Colonic mucosa (tissue), 4 donors: ENCODE measurements around the gene OR2G6. TPM values are rescaled to one million over a fixed set of nuclear protein-coding genes. Genes with fewer than 3 reads are reported as not detected.
"Not testable (repeated sequence)": the region's sequence is repeated elsewhere in the genome, so short reads cannot be mapped to it uniquely, and the experiment has no call there.

Experiments used
- DNase-seq: peaks from one replicate; pipeline ENCODE4 v3.0.0-alpha.2; 2020
- H3K27ac ChIP-seq: fragments of 200-600 bp; one replicate; pipeline ENCODE4 v1.8.0; 2021
- H3K27me3 ChIP-seq: fragments of 200-600 bp; one replicate; pipeline ENCODE4 v1.8.0; 2021
- H3K36me3 ChIP-seq: fragments of 200-600 bp; one replicate; pipeline ENCODE4 v1.8.0; 2021
- H3K4me1 ChIP-seq: fragments of 200-600 bp; one replicate; pipeline ENCODE4 v1.8.0; 2021; ENCODE audit warnings: mild to moderate bottlenecking
- H3K4me3 ChIP-seq: fragments of 200-600 bp; one replicate; pipeline ENCODE4 v1.8.0; 2021
- H3K9ac ChIP-seq, 2 donors: one replicate each; pipeline ENCODE4 v1.7.0; 2013; ENCODE audit warnings: control low read depth in 2 of 2, low read depth in 2 of 2, low read length in 2 of 2
- H3K9me3 ChIP-seq: fragments of 200-600 bp; one replicate; pipeline ENCODE4 v1.8.0; 2021
- intact Hi-C: fragments of 100-400 bp; cut with DNase I; formaldehyde crosslinking; loops from one replicate; pipeline ENCODE4 v1.14.1; 2022
- total RNA-seq, 2 donors: library from RNA; stranded (reverse); fragmentation: NEBNext Ultra II Directional in 1 of 2; extraction: Animal tissue kit (Norgen Biotek cat#: 25700) in 1 of 2; gene quantifications; one replicate each; pipeline ENCODE4 v1.2.1, GENCODE V29; 2021
- TF ChIP-seq, protein P1 (sequence below): fragments of 200-600 bp; IDR thresholded peaks from one replicate; pipeline ENCODE4 v1.8.0; 2022; ENCODE audit warnings: antibody characterized with exemption, mild to moderate bottlenecking
- donor health status: healthy.
- donor health status: DM: no; HTN: no; CAD: no.
- donor health status: DM: no; HTN: no; CAD: no.

Gene OR2G6
- total RNA-seq, 2 donors from 2014 or later: not detected

DNA sequence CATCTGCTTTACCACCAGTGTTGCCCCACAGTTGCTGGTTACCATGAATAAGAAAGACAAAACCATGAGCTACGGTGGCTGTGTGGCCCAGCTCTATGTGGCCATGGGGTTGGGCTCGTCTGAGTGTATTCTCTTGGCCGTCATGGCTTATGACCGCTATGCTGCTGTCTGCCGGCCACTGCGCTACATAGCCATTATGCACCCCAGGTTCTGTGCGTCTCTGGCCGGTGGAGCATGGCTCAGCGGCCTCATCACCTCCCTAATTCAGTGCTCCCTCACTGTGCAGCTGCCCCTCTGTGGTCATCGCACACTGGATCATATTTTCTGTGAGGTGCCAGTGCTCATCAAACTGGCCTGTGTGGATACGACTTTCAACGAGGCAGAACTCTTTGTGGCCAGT is 14.0 kb downstream of the OR2G6 start:
- TF ChIP-seq, protein P1, sequence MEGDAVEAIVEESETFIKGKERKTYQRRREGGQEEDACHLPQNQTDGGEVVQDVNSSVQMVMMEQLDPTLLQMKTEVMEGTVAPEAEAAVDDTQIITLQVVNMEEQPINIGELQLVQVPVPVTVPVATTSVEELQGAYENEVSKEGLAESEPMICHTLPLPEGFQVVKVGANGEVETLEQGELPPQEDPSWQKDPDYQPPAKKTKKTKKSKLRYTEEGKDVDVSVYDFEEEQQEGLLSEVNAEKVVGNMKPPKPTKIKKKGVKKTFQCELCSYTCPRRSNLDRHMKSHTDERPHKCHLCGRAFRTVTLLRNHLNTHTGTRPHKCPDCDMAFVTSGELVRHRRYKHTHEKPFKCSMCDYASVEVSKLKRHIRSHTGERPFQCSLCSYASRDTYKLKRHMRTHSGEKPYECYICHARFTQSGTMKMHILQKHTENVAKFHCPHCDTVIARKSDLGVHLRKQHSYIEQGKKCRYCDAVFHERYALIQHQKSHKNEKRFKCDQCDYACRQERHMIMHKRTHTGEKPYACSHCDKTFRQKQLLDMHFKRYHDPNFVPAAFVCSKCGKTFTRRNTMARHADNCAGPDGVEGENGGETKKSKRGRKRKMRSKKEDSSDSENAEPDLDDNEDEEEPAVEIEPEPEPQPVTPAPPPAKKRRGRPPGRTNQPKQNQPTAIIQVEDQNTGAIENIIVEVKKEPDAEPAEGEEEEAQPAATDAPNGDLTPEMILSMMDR: no peak
- H3K27ac ChIP-seq: no peak overlapping the region
- H3K9ac ChIP-seq: no peak overlapping the region
- no peaks in the 10 kb centered on the region for H3K36me3 ChIP-seq
- H3K9me3 ChIP-seq: no peaks in the 10 kb centered on the region
- intact Hi-C loops: no loop called here
- DNase-seq: no peak
- H3K4me3 ChIP-seq: no peak overlapping the region
- no peaks in the 10 kb centered on the region for H3K4me1 ChIP-seq
- no peaks in the 10 kb centered on the region for H3K27me3 ChIP-seq

DNA sequence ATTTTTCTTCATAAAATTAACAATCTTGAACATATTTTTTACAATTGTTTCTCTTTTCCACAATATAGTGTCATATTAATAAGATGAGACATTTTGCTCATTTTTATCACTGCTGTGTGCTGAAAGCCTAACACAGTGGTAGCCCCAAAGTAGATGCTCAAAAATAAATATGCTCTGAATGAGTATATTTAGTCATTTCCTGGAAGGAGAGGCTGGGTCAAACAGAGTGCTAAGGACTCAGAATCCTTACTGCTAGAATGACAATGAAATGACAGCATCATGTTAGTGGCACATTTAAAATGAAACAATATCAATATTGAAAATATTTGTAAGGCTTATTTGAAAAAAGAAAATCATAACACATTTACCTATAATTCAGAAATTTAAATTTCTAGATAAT is 29.6 kb downstream of the OR2G6 start:
- DNase-seq, H3K9ac ChIP-seq, H3K27ac ChIP-seq, H3K4me3 ChIP-seq, intact Hi-C loops, H3K36me3 ChIP-seq, H3K9me3 ChIP-seq, H3K4me1 ChIP-seq, H3K27me3 ChIP-seq: not testable (repeated sequence)

DNA sequence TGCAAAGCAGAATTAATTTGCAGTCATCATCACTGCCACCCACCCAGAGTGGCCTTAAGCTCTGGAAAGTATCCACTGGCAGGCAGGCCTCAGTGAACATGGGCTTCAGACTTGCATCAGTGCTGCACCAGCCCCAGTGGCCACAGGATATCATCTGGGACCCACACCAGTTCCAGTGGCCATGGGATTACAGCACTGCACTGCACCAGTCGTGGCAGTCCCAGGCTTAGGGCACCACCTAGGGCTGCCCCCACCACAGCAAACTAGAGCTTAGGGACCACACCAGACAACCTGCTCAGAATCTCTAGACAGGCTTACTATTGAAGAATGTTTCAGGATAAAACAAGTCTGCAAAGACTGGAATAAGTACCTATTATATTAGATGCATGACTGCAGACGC is 39.5 kb downstream of the OR2G6 start:
- H3K9me3 ChIP-seq, H3K27ac ChIP-seq, H3K9ac ChIP-seq, DNase-seq, intact Hi-C loops, H3K4me1 ChIP-seq, H3K27me3 ChIP-seq, H3K4me3 ChIP-seq, H3K36me3 ChIP-seq: not testable (repeated sequence)

DNA sequence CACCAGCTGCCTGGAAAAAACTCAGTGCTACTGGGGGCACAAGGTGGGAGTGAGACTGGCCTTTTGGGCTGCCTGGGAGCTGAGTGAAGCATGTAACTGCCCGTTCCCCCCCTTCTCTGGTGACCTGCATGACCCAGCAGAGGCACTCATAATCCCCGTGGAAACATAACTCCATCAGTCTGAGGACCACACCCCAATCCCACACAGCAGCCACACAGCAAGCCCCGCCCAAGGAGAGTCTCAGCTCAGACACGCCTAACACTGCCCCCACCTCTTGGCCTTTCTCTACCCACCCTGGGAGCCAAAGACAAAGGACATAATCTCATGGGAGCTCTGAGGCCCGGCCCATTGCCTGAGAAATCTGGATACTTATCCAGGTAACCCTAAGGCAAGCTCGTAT is 43.2 kb downstream of the OR2G6 start:
- DNase-seq, H3K4me3 ChIP-seq, H3K4me1 ChIP-seq, H3K27ac ChIP-seq, H3K9me3 ChIP-seq, H3K36me3 ChIP-seq, H3K9ac ChIP-seq, intact Hi-C loops, H3K27me3 ChIP-seq: not testable (repeated sequence)

DNA sequence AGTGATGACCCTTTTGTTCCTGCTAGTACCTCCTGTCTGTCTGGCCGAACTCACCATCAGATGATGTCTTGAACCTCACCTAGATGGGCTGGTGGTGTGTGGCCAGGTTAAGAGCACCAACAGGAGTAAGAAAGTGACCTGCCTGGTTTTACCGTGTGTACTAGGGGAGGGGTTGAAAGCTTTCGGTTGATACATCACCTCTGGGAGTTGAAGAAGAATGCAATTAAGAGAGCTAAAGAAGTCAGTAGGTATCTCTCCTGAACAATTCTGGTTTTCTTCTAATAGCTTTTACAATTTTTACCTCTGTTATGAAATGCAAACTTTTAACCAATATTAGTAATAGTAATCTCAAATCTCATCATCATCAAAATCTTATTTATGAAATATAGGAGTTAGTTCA is 54.8 kb downstream of the OR2G6 start, which contains the start of gene OR2T29:
TSS of gene OR2T29 (minus strand) at position 101 of the 400 bp plus-strand sequence. CDS start 3,281 bp downstream, outside the sequence.
- H3K4me3 ChIP-seq, H3K4me1 ChIP-seq, H3K36me3 ChIP-seq, DNase-seq, H3K9me3 ChIP-seq, H3K9ac ChIP-seq, H3K27me3 ChIP-seq, intact Hi-C loops, H3K27ac ChIP-seq: not testable (repeated sequence)

GRCh38 chr1:248565530-248566373 is 57.9 kb downstream of the OR2G6 start:
- H3K4me1 ChIP-seq, H3K27ac ChIP-seq, H3K27me3 ChIP-seq, DNase-seq, H3K36me3 ChIP-seq, H3K9me3 ChIP-seq, H3K9ac ChIP-seq, intact Hi-C loops, H3K4me3 ChIP-seq: not testable (repeated sequence)

- H3K9ac ChIP-seq, H3K4me3 ChIP-seq, DNase-seq, H3K27ac ChIP-seq, H3K27me3 ChIP-seq, H3K9me3 ChIP-seq, intact Hi-C loops, H3K36me3 ChIP-seq, H3K4me1 ChIP-seq: not testable (repeated sequence)
Measured at GRCh38 chr1:248569049-248569448, 61.2 kb downstream of the OR2G6 start.

GRCh38 chr1:248570811-248571210 is 62.9 kb downstream of the OR2G6 start:
- intact Hi-C loops: not testable (repeated sequence)

GRCh38 chr1:248572049-248572448 is 64.2 kb downstream of the OR2G6 start:
- H3K9ac ChIP-seq, H3K4me1 ChIP-seq, H3K36me3 ChIP-seq, DNase-seq, intact Hi-C loops, H3K27me3 ChIP-seq, H3K4me3 ChIP-seq, H3K27ac ChIP-seq, H3K9me3 ChIP-seq: not testable (repeated sequence)

More at GRCh38 chr1:248570811-248571210, 62.9 kb downstream of the OR2G6 start:
- H3K9me3 ChIP-seq, H3K36me3 ChIP-seq, H3K9ac ChIP-seq, H3K27ac ChIP-seq, H3K4me3 ChIP-seq, H3K27me3 ChIP-seq, DNase-seq, H3K4me1 ChIP-seq: not testable (repeated sequence)

DNA sequence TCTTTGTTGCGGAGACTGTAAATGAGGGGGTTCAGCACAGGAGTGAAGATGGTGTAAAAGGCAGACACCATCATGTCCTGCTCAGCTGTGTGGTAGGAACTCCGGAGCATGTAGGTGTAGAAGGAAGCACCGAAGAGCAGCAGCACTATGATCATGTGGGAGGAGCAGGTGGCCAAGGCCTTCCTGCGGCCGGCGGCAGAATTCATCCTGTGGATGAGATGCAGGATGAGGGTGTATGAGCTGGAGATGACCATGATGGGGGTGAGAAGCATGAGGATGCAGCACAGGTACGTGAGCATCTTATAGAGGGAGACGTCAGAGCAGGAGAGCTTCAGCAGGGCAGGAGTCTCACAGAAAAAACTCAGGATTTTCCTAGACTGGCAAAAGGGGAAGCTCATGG is 66.0 kb downstream of the OR2G6 start:
- H3K4me1 ChIP-seq, H3K27me3 ChIP-seq, DNase-seq, H3K9me3 ChIP-seq, H3K9ac ChIP-seq, H3K36me3 ChIP-seq, intact Hi-C loops, H3K27ac ChIP-seq, H3K4me3 ChIP-seq: not testable (repeated sequence)

DNA sequence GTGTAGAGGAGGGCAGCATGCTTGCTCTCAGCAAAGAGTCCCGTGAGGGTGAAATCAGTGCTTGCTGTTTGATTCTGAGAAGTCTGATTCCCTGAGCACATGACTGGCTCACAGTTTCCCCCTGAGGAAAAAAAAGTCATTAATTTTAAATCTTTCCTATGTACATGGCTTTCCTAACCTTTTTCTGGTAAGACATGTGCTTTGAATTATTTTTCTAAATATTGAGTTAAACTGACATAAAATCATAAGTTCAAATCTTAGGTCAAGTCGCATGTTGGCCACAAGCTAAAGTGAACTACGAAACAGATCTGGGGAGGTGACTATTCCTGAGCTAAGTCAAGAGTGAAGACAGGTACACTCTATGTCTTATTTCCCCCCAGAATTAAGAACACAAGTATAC is 66.8 kb downstream of the OR2G6 start, which contains the start of gene OR2T34:
TSS of gene OR2T34 (minus strand) at position 101 of the 400 bp plus-strand sequence. CDS start at position 101, 0 bp downstream.
- H3K4me3 ChIP-seq, H3K27ac ChIP-seq, intact Hi-C loops, H3K9me3 ChIP-seq, H3K27me3 ChIP-seq, DNase-seq, H3K4me1 ChIP-seq, H3K36me3 ChIP-seq, H3K9ac ChIP-seq: not testable (repeated sequence)
